ENCODE measurements around the gene USP3. TPM values are rescaled to one million over a fixed set of nuclear protein-coding genes. Genes with fewer than 3 reads are reported as not detected.

The USP3 gene
- polyA plus RNA-seq, 4 donors, result 31.6 to 45.0 (median 37.8) TPM

GRCh38 chr15:63638839-63639238 lies 134.4 kb downstream of the USP3 start:
- DNase-seq (ENCODE audit: low read depth in 4 of 4, low spot score in 2 of 4), result no peak

DNA sequence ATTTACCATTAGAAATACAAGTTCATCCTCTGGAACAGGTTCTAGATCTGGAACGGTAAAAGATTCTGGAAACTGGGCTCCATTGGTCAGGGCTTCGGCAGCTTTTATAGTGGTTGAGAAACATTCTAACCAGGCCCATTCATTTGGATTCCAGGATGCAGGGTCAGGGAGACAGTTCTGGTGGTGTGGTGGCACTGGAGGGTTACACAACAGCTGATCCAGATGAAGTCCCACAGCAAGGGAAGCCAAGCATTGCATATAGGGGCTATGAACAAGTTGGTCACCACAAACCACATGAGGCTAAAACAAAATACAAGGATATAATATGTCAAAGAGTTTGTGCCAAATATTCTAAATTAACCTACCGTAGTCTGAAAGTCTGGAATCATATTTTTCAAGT lies 135.8 kb downstream of the USP3 start:
- no peak for DNase-seq (ENCODE audit: low read depth in 4 of 4, low spot score in 2 of 4)

Other genes starting within 250 kb of the USP3 start
- 10 to 100 TPM; 16.9 to 19.1 (median 18.1) TPM for gene APH1B, start 227.0 kb upstream of the USP3 start, polyA plus RNA-seq (ENCODE audit: insufficient read length in 4 of 4)
- 100 to 1,000 TPM; 123 to 146 (median 129) TPM for gene CA12, start 122.7 kb upstream of the USP3 start, polyA plus RNA-seq (ENCODE audit: insufficient read length in 4 of 4)
- 1 to 10 TPM; 1.4 to 2.0 (median 1.7) TPM for gene FBXL22, start 92.8 kb downstream of the USP3 start, polyA plus RNA-seq (ENCODE audit: insufficient read length in 4 of 4)

All from left renal cortex interstitium (tissue), 4 donors.